ENCODE results near the gene ZDHHC14.

DNA sequence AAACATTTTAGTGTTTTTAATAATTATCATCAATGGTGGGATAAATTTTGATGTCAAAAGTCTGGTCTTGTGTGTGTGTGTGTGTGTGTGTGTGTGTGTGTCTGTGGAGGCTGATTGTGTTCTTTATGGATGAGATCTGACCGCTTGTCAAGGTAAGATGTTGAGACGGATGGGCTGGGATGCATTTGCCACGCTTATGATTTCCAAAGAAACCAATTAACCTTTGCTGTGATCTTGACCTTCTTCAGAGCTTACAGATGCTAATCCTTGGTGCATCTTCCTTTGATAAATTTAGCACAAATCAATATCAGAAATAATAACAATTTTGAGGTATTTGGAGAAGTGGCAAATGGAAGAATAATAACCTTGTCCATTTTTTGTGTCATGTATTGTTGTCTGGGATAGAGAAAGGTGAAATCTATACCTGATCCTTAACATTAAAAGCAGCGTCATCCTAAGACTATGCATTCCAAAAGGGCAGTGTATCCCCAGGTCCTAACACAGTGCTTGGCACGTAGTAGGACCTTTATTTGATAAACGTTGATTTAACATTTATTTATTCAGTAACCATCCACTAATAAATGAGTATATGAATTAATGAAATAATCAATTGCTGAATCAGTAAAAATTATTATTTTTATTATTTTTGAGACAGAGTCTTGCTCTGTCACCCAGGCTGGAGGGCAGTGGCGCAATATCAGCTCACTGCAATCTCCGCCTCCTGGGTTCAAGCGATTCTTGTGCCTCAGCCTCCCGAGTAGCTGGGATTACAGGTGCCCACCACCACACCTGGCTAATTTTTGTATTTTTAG is 70.1 kb downstream of the ZDHHC14 start:
- no peak for TF ChIP-seq POLR2A (IDR thresholded peaks at IDR 0.05)
- TF ChIP-seq, protein P1, sequence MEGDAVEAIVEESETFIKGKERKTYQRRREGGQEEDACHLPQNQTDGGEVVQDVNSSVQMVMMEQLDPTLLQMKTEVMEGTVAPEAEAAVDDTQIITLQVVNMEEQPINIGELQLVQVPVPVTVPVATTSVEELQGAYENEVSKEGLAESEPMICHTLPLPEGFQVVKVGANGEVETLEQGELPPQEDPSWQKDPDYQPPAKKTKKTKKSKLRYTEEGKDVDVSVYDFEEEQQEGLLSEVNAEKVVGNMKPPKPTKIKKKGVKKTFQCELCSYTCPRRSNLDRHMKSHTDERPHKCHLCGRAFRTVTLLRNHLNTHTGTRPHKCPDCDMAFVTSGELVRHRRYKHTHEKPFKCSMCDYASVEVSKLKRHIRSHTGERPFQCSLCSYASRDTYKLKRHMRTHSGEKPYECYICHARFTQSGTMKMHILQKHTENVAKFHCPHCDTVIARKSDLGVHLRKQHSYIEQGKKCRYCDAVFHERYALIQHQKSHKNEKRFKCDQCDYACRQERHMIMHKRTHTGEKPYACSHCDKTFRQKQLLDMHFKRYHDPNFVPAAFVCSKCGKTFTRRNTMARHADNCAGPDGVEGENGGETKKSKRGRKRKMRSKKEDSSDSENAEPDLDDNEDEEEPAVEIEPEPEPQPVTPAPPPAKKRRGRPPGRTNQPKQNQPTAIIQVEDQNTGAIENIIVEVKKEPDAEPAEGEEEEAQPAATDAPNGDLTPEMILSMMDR (IDR thresholded peaks at IDR 0.05) = no peak
- TF ChIP-seq EP300 (IDR thresholded peaks at IDR 0.05) = no peak
